PC-9 (cell line): ENCODE measurements around the gene LRMDA. TPM values are rescaled to one million over a fixed set of nuclear protein-coding genes. Genes with fewer than 3 reads are reported as not detected.

ENCODE experiments used
- BruUV-seq: library from RNA; stranded (reverse); fragments of 400-500 nt; replicated peaks from 2 replicates; lab custom pipeline; 2021; lab: Mats Ljungman, UMichigan
- CTCF ChIA-PET: fragments of 300-600 bp; sonication (Branson Sonifier 250); formaldehyde crosslinking; loops from one replicate; lab custom pipeline; 2022; ENCODE audit warnings: antibody characterized with exemption; lab: Charles Lee
- POLR2A ChIA-PET: fragments of 300-600 bp; sonication (Branson Sonifier 250); formaldehyde crosslinking; loops from one replicate; lab custom pipeline; 2022; ENCODE audit warnings: antibody characterized with exemption; ENCODE audit not compliant: unreplicated experiment; lab: Charles Lee
- DNase-seq, 2 experiments: peaks; one replicate each; pipeline versions ENCODE4 v3.0.0 to v3.0.0-alpha.2; 2015 to 2022; ENCODE audit warnings: mixed read lengths in 1 of 2
- H2AFZ ChIP-seq: fragments of 200-600 bp; sonication (generic); 2 replicates; pipeline ENCODE4 v1.8.1; 2017; ENCODE audit warnings: antibody characterized with exemption
- H3F3A ChIP-seq: fragments of 200-600 bp; sonication (generic); 2 replicates; pipeline ENCODE4 v1.8.1; 2017; ENCODE audit warnings: antibody characterized with exemption, mild to moderate bottlenecking, low read depth; ENCODE audit not compliant: insufficient read depth
- H3K27ac ChIP-seq: fragments of 200-600 bp; sonication (generic); 2 replicates; pipeline ENCODE4 v1.6.1; 2016; ENCODE audit warnings: mixed run types
- H3K27me3 ChIP-seq: fragments of 200-600 bp; sonication (generic); 2 replicates; pipeline ENCODE4 v1.6.1; 2016; ENCODE audit warnings: low read depth, mixed run types; ENCODE audit not compliant: insufficient read depth
- H3K36me3 ChIP-seq: fragments of 200-600 bp; sonication (generic); 2 replicates; pipeline ENCODE4 v1.6.1; 2016; ENCODE audit warnings: low read depth, mixed run types
- H3K4me1 ChIP-seq: fragments of 200-600 bp; sonication (generic); replicated peaks from 2 replicates; pipeline ENCODE4 v1.6.1; 2016; ENCODE audit warnings: mixed run types; ENCODE audit not compliant: insufficient read depth
- H3K4me2 ChIP-seq: fragments of 200-600 bp; sonication (generic); 2 replicates; pipeline ENCODE4 v1.6.1; 2017; ENCODE audit warnings: mixed run types
- H3K4me3 ChIP-seq: fragments of 200-600 bp; sonication (generic); 2 replicates; pipeline ENCODE4 v1.6.1; 2016; ENCODE audit warnings: mixed run types
- H3K79me2 ChIP-seq: fragments of 200-600 bp; sonication (generic); 2 replicates; pipeline ENCODE4 v1.6.1; 2017; ENCODE audit warnings: low read depth, mixed run types
- H3K9me2 ChIP-seq: fragments of 200-600 bp; sonication (generic); 2 replicates; pipeline ENCODE4 v1.8.1; 2017; ENCODE audit warnings: mild to moderate bottlenecking; ENCODE audit not compliant: insufficient read depth
- H3K9me3 ChIP-seq: fragments of 200-600 bp; sonication (generic); 2 replicates; pipeline ENCODE4 v1.8.1; 2016; ENCODE audit warnings: low read depth; ENCODE audit not compliant: insufficient read depth
- H4K20me1 ChIP-seq: fragments of 200-600 bp; sonication (generic); 2 replicates; pipeline ENCODE4 v1.8.1; 2017; ENCODE audit not compliant: insufficient read depth
- EZH2 ChIP-seq: fragments of 200-600 bp; sonication (generic); IDR thresholded peaks from 2 replicates; pipeline ENCODE4 v1.8.0; 2017; ENCODE audit warnings: antibody characterized with exemption, low read depth
- intact Hi-C: fragments of 100-400 bp; cut with micrococcal nuclease; formaldehyde crosslinking; loops from one replicate; pipeline ENCODE4 v1.10.0; 2022; ENCODE audit not compliant: unreplicated experiment
- total RNA-seq: library from RNA; stranded (reverse); gene quantifications from 2 replicates; pipeline ENCODE4 v1.2.3, GENCODE V29; 2021
- TF ChIP-seq, protein P1 (sequence below): fragments of 200-600 bp; sonication (generic); conservative IDR thresholded peaks from 2 replicates; pipeline ENCODE4 v1.6.1; 2017; ENCODE audit warnings: mixed run types, antibody characterized with exemption, mild to moderate bottlenecking, moderate library complexity

Gene LRMDA
- total RNA-seq, 1 experiment from 2014 or later: not detected

- ChIA-PET CTCF (no interaction called here), POLR2A (no interaction called here)
- Histone ChIP-seq H3K79me2 (no peaks in the 10 kb centered on the region), H3K27ac (no peak overlapping the region), H3K4me1 (no peaks in the 10 kb centered on the region), H3K9me3 (no peaks in the 10 kb centered on the region), H4K20me1 (no peaks in the 10 kb centered on the region), H3F3A (no peaks in the 10 kb centered on the region), H3K4me3 (no peak overlapping the region), H2AFZ (no peak overlapping the region), H3K36me3 (no peaks in the 10 kb centered on the region), H3K9me2 (no peaks in the 10 kb centered on the region), H3K4me2 (no peak overlapping the region), H3K27me3 (no peaks in the 10 kb centered on the region)
- DNase-seq: no peak
- intact Hi-C loops: loop anchor here (5.0 kb wide), 1 partner anchor 246 kb away; no protein-coding TSS in a partner anchor
- TF ChIP-seq, protein P1, sequence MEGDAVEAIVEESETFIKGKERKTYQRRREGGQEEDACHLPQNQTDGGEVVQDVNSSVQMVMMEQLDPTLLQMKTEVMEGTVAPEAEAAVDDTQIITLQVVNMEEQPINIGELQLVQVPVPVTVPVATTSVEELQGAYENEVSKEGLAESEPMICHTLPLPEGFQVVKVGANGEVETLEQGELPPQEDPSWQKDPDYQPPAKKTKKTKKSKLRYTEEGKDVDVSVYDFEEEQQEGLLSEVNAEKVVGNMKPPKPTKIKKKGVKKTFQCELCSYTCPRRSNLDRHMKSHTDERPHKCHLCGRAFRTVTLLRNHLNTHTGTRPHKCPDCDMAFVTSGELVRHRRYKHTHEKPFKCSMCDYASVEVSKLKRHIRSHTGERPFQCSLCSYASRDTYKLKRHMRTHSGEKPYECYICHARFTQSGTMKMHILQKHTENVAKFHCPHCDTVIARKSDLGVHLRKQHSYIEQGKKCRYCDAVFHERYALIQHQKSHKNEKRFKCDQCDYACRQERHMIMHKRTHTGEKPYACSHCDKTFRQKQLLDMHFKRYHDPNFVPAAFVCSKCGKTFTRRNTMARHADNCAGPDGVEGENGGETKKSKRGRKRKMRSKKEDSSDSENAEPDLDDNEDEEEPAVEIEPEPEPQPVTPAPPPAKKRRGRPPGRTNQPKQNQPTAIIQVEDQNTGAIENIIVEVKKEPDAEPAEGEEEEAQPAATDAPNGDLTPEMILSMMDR: no peak
- TF ChIP-seq EZH2: no peak
- BruUV-seq: no TSS peak
Observed at GRCh38 chr10:76548716-76549115, 1117.3 kb downstream of the LRMDA start.

DNA sequence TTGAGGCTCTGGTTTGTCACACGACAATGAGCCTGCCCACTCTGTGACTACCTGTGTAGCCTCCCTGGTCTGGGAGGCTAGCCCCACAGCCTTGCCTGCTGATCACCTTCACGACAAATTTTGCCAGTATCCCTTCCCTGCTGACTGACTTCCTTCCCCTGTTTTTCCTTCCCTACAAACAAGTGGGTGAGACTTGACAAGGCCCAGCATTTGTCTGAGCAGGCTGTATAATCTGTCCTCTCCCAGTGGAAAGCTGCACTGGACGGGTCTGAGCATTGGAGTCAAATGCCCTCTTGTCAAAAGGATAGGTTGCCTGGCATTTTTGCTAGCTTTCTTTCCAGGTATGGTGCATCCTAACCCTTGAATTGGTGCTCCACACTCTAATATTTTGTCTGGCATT, 1117.7 kb downstream of the LRMDA start:
- Histone ChIP-seq H3K9me2 (no peaks in the 10 kb centered on the region), H3K27ac (no peak overlapping the region), H3F3A (no peaks in the 10 kb centered on the region), H2AFZ (no peak overlapping the region), H3K36me3 (no peaks in the 10 kb centered on the region), H3K4me3 (no peak overlapping the region), H3K9me3 (no peaks in the 10 kb centered on the region), H4K20me1 (no peaks in the 10 kb centered on the region), H3K4me2 (no peak overlapping the region), H3K79me2 (no peaks in the 10 kb centered on the region), H3K4me1 (no peaks in the 10 kb centered on the region), H3K27me3 (no peaks in the 10 kb centered on the region)
- BruUV-seq: no TSS peak
- DNase-seq: no peak
- POLR2A ChIA-PET: no interaction called here
- intact Hi-C loops: loop anchor here (5.0 kb wide), 1 partner anchor 247 kb away; no protein-coding TSS in a partner anchor
- no peak for TF ChIP-seq EZH2
- CTCF ChIA-PET: no interaction called here

GRCh38 chr10:76550806-76551205, 1119.4 kb downstream of the LRMDA start:
- intact Hi-C loops: no loop called here
- Histone ChIP-seq H3K9me3 (no peaks in the 10 kb centered on the region), H3K4me2 (no peak overlapping the region), H3K27me3 (no peaks in the 10 kb centered on the region), H3K36me3 (no peaks in the 10 kb centered on the region), H3F3A (no peaks in the 10 kb centered on the region), H3K4me1 (no peaks in the 10 kb centered on the region), H3K4me3 (no peak overlapping the region), H2AFZ (no peak overlapping the region), H3K9me2 (no peaks in the 10 kb centered on the region), H4K20me1 (no peaks in the 10 kb centered on the region), H3K79me2 (no peaks in the 10 kb centered on the region), H3K27ac (no peak overlapping the region)
- BruUV-seq: no TSS peak
- TF ChIP-seq, protein P1: no peak
- TF ChIP-seq EZH2: no peak
- DNase-seq: no peak
- POLR2A ChIA-PET: no interaction called here
- CTCF ChIA-PET: no interaction called here
